ENCODE results near the gene DIPK1B. TPM values are rescaled to one million over a fixed set of nuclear protein-coding genes. Genes with fewer than 3 reads are reported as not detected.
A peak's percentile ranks its signal among the peaks of the same experiment; 100 is the strongest.
"Not testable (repeated sequence)": the region's sequence is repeated elsewhere in the genome, so short reads cannot be mapped to it uniquely, and the experiment has no call there.

The DIPK1B gene
- total RNA-seq, 1 donor from 2014 or later: 3.0 TPM

DNA sequence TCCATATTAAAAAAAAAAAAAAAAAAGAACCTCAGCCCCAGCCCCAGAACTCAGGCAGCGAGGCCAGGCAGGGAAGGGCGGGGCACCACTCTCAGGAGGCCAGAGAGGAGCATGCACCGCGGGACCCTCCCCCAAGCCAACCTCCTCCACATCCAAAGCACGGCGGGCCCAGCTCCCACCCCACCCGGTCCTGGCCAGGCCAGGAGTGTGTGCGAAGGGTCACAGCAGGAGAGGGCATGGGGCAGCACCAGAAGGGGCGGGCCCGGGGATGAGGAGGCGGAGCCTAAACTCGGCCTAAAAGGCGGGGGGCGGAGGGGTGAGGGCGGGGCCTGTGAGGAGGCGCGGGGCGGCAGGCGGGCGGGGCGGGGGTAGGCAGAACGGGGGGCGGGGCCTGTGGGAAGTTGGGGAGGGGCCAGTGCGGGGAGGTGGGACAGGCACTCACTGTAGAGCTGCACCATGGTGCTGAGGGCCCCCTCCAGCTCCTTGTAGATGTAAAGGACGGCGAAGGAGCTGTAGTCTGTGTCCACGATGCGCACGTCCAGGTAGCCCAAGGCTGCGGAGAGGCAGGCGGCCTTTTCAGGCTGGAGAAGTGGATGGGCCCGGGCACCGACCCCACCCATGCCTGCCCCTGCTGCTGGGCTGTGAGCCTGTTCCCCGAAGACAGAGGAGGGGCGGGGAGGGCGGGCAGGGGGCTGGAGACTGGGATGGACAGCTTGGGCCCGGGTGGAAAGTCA is 50.7 kb downstream of the DIPK1B start:
- peak; percentile 29 for ATAC-seq
- peak; percentile 47 for DNase-seq (ENCODE audit: low spot score)

DNA sequence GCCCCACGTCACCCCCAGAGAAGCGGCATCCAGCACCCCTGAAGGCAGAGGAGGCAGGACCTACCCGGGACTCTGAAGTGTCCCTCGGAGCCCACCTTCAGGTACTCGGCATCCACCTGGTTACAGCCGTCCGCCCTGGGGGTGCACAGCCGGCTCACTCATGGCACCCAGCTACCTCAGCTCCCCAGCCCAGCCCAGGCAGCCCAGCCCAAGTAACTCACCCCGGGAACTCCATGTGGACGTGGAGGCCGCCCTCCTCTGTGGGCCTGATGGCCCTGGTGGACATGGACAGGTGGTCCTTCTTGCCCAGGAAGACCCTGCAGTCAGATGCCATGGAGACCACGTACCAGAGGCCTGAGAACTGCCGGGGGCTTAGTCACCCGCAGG is 51.3 kb downstream of the DIPK1B start:
- ATAC-seq (no peak), DNase-seq (ENCODE audit: low spot score) (no peak)

DNA sequence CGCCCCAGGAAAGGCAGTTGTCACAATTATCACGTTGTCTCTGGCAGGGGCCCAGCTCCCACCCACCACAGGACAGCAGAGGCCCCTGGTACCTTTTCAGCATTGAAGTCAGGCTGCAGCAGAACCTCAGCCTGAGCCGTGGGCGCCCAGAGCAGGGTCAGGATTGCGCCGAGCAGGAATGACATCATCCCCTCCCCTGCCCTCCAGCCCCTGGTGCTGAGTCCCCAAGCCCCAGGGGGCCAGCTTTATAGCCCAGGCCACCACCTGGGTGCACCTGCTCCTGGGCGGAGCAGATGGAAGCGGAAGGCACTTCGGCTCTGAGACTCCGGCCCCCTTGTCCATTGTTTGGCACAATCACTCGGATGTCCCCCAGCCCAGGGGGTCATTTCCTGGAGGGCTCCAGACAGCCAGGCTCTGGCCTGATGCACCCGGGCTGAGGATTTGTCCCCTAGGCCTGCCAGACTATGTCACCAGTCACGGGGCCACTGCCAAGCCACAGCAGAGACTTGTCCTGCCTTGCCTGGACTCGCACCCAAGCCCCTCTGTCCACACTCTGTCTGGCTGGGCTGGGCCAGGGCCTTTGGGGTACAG is 52.0 kb downstream of the DIPK1B start, which contains the start of gene LCN15:
LCN15 (minus strand) TSS at position 218 of the 591 bp plus-strand sequence; CDS start at position 188, 30 bp downstream.
- DNase-seq (ENCODE audit: low spot score): peak; percentile 47
- ATAC-seq: peak; percentile 16

DNA sequence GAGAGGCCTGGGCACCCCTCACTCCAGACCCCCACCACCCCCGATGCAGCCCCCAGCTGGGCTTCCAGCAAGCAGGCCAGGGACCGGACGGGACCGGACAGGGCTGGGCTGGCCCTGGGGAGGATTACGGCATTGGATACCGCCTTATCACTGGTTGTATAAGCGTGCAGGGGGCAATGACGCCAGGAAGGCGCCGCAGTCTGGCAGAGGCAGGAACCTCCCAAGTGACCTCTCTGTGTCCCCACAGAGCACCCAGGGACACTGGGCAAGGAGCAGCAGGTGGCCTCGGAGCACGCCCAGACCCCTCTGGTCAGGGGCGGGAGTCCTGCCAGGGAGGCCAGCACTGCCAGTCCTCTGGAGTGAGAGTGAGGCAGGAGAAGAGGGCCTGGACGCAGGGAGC is 52.7 kb downstream of the DIPK1B start:
- peak; percentile 40 for ATAC-seq
- peak; percentile 51 for DNase-seq (ENCODE audit: low spot score)

DNA sequence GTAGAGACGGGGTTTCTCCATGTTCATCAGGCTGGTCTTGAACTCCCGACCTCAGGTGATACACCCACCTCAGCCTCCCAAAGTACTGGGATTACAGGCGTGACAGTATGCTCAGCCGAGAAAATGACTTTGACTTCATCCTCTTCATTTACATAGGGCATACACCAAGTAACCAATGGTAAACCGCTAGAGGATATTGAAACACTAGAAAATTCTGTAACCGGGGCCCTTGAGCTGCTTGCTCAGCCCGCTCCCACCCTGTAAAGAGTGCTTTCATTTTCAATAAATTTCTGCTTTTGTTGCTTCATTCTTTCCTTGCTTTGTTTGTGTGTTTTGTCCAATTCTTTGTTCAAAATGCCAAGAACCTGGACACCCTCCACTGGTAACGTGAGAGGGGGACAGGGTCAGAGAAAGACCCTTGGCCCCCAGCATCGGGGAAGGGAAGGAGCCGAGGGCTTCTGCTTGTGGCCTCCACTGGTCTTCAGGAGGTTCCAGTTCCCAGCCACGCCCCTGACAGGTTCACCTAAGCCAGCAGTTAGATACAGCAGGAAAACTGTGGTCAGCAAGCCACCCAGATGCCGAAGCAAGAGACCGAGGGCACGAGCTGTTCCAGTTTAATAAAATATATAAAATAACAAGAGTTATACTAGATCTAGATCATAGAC is 53.5 kb downstream of the DIPK1B start:
- ATAC-seq; DNase-seq (ENCODE audit: low spot score): not testable (repeated sequence)

DNA sequence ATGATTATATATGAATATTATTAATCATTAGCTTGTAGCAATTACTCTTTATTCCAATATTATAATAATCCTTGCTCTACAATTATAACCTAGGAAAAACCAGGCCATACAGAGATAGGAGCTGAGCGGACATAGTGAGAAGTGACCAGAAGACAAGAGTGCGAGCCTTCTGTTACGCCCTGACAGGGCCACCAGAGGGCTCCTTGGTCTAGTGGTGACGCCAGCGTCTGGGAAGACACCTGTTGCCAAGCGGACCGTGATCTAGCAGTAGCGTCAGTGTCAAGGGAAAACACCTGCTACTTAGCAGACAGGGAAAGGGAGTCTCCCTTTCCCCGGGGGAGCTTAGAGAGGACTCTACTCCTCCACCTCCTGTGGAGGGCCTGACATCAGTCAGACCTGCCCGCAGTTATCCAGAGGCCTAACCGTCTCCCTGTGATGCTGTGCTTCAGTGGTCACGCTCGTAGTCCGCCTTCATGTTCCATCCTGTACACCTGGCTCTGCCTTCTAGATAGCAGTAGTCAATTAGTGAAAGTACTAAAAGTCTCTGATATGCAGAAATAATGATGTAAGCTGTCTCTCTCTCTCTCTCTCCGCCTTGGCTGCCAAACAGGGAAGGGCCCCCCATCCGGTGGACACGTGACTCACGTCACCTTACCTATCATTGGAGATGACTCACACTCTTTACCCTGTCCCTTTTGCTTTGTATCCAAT is 54.2 kb downstream of the DIPK1B start:
- not testable (repeated sequence) for ATAC-seq

DNA sequence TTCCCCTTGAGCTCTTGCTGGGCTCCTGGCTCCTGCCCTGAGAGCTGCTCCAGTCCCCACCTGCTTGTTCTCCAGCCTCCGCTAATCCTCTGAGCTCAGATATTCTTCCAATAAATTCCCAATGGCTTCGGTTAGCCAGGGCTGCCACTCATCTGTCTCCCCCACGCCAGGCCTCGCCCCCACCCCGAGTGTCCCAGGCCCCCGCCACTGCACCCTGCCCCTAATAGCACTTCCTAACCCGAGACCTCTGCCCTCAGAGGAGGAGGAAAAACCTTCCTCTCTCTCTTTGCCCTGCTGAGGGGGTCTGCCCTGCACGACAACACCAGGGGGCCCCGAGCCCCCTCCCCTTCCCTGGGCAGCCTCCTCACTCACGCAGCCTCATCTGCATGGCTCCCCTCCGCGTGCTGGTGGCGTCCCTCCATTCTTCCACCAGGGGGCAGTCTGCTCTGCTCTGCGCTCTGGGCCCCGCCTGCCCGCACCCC is 57.4 kb downstream of the DIPK1B start:
- DNase-seq (ENCODE audit: low spot score) (no peak), ATAC-seq (peak; percentile 68)

More for the DNA sequence above, 54.2 kb downstream of the DIPK1B start:
- peak; percentile 64 for DNase-seq (ENCODE audit: low spot score)

DNA sequence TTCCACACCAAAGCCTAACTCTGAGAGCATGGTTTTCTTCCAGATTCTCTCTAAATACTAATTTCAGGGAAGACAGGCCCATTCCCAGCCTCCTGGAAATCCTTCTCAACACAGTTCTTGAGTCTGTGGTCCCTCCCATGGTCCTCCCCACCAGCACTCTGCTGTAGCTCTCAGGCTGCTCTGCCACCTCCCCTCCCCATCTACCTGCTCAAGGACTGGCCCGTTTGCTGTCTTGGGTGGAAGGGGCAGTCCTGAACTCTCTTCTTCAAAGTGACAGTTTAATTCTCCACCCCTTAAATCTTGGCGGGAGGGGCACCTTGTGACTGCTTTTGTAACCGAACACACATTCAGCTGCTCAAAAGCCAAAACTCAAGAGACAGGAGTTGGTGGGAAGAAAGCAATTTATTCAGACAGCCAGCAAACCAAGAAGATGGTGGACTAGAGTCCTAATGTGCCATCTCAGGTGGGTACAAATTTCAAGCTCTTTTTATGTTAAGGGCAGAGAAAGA is 59.6 kb downstream of the DIPK1B start:
- DNase-seq (ENCODE audit: low spot score): no peak

DNA sequence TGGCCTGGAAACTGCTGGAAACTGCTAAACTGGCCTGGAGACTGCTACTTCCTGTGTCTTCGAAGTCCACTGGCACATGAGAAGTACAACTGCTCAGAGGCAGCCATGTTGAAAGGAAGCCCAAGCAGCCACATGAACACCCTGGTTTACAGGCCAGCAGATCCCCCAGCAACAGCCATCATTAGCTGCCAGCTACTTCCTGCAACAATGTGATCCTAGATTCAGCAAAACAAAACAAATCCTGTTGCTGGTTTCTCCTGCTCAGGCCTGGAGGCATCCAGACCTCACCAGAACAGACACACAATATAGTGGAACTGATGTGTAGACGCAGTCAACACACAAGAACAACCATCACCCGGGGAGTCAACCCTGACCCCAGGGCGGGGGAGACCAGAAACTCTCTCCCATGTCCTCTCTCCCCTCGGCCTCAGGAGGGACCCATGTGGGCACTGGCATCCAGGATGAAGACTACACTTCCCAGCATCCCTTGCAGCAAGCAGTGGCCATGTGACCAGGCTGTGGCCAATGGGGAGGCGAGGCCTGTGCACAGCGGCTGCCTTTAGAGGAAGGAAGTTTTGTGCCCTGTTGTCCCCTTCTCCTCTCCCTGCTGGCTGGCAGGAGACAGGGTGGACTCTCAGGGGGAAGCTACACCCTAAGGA is 61.1 kb downstream of the DIPK1B start:
- DNase-seq (ENCODE audit: low spot score) (peak; percentile 47), ATAC-seq (peak; percentile 68)

More for the DNA sequence above, 59.6 kb downstream of the DIPK1B start:
- ATAC-seq: no peak

Other genes with a start within 250 kb of the DIPK1B start
- 71.8 TPM for gene SEC16A, start 229.5 kb upstream of the DIPK1B start, total RNA-seq
- gene NOTCH1, start 166.5 kb upstream of the DIPK1B start, total RNA-seq: 31.9 TPM
- 42.3 TPM for gene EGFL7, start 49.7 kb upstream of the DIPK1B start, total RNA-seq
- gene AGPAT2, start 25.1 kb upstream of the DIPK1B start, total RNA-seq: 213 TPM
- 0.15 TPM for gene LCN10, start 30.4 kb downstream of the DIPK1B start, total RNA-seq
- gene LCN6, start 36.0 kb downstream of the DIPK1B start, total RNA-seq: not detected
- gene LCN8, start 45.7 kb downstream of the DIPK1B start, total RNA-seq: not detected
- not detected for gene LCN15, start 51.9 kb downstream of the DIPK1B start, total RNA-seq
- 55.1 TPM for gene TMEM141, start 78.8 kb downstream of the DIPK1B start, total RNA-seq
- gene CCDC183, start 83.8 kb downstream of the DIPK1B start, total RNA-seq: 0.75 TPM
- 18.4 TPM for gene RABL6, start 95.4 kb downstream of the DIPK1B start, total RNA-seq
- gene AJM1, start 129.9 kb downstream of the DIPK1B start, total RNA-seq: 4.1 TPM
- gene PHPT1, start 136.8 kb downstream of the DIPK1B start, total RNA-seq: 58.2 TPM
- gene MAMDC4, start 139.8 kb downstream of the DIPK1B start, total RNA-seq: 28.6 TPM
- 232 TPM for gene EDF1, start 153.7 kb downstream of the DIPK1B start, total RNA-seq
- gene TRAF2, start 173.9 kb downstream of the DIPK1B start, total RNA-seq: 7.4 TPM
- 112 TPM for gene FBXW5, start 232.2 kb downstream of the DIPK1B start, total RNA-seq
- 411 TPM for gene C8G, start 232.7 kb downstream of the DIPK1B start, total RNA-seq
- gene LCN12, start 239.7 kb downstream of the DIPK1B start, total RNA-seq: 30.3 TPM